Esophagus squamous epithelium (tissue), 4 donors: ENCODE data around the gene SOCS2.

Experiments used
- CTCF ChIP-seq, 6 experiments: fragments of 450-650 bp in 4 of 6; fragments of 200-600 bp in 2 of 6; sonication (generic) in 2 of 6; IDR thresholded peaks; one replicate each; pipeline ENCODE4 v1.5.1; 2016 to 2019; ENCODE audit warnings: antibody characterized with exemption in 6 of 6, mild to moderate bottlenecking in 4 of 6, moderate library complexity in 4 of 6
- POLR2A ChIP-seq, 4 donors: fragments of 450-650 bp; IDR thresholded peaks; one replicate each; pipeline ENCODE4 v1.6.1; 2017; ENCODE audit warnings: antibody characterized with exemption in 4 of 4, mild to moderate bottlenecking in 4 of 4, moderate library complexity in 3 of 4

- TF ChIP-seq POLR2A (IDR thresholded peaks at IDR 0.05) (no peak), CTCF (IDR thresholded peaks at IDR 0.05) (no peak)
Measured at GRCh38 chr12:93550748-93551611, 21.5 kb upstream of the SOCS2 start.
